NCI-H1092 treated with DMSO at 0.1 percent for 48 hours (cell line): ENCODE measurements around the gene MUC5B.

Source experiments
- DNase-seq: peaks from one replicate; lab custom pipeline; 2025; lab: John Stamatoyannopoulos, UW

The MUC5B gene

DNA sequence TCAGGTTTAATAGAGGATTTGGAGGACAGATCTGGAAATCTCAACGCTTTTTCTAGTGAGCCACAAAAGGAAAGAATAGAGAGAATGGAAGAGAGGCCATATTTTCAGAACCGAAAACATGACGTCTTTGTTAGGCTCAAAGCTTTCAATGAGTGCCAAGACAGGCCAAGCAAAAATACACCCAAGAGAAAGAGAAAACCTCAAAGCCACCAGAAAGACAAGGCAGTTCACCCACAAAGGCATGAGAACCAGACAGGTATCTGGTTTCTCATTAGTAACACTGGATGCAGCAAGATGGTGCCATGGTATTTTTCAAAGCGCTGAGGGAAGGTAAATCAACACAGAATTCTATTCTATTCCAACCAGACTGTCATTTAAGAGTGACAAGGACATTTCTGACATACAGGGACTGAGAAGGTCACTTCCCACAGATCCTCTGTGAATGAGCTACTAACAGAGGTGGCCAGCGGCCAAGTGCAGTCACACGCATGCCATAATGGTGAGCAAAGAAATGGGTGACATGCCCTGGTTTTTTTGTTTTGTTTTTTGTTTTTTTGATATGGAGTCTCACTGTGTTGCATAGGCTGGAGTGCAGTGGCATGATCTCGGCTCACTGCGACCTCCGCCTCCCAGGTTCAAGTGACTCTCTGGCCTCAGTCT lies 44.7 kb downstream of the MUC5B start:
- no peak for DNase-seq

DNA sequence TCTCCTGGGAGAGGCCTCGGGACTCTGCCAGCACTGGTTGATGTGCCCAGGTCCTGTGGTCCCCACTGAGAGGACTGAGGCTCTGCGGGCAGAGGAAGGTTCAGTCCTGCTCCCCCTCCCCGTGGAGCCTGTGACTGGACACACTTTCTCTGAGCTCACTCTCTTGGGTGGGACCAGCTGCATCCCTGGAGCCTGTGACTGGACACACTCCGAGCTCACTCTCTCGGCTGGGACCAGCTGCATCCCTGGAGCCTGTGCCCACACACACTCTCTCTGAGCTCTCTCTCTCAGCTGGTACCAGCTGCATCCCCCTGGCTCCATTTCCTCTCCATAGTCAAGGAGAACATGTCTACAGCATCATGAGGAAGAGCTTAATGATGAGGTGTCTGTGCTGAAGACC lies 47.1 kb downstream of the MUC5B start:
- DNase-seq, result no peak

- no peak for DNase-seq
Measured at GRCh38 chr11:1270476-1270875, 47.6 kb downstream of the MUC5B start.

DNA sequence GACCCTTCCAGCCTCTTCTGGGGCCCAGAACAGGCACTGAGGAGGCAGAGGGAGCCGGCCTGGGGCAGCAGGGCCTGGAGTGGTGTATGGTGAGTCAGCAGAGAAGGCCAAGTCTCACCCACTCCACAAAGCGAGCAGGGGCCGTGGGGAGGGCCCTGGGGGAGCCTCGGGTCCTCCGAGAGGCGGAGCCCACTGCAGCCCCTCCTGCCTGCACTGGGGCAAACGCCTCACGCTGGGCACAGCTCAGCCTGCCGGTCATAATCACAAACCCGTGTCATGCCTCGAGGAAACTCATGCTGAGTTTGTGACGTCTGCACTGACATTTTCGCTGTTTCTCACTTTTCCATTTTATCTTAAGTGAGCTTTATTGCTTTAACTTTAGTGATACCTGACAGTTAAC lies 48.1 kb downstream of the MUC5B start:
- DNase-seq, result no peak

- no peak for DNase-seq
Measured at GRCh38 chr11:1271406-1271805, 48.5 kb downstream of the MUC5B start.

- no peak for DNase-seq
Measured at GRCh38 chr11:1271927-1272326, 49.1 kb downstream of the MUC5B start.

- no peak for DNase-seq
Measured at GRCh38 chr11:1272531-1272930, 49.7 kb downstream of the MUC5B start.

GRCh38 chr11:1274501-1274900 lies 51.6 kb downstream of the MUC5B start:
- DNase-seq, result no peak

- no peak for DNase-seq
Measured at GRCh38 chr11:1275021-1275420, 52.2 kb downstream of the MUC5B start.

- DNase-seq, result no peak
Measured at GRCh38 chr11:1276041-1276790, 53.4 kb downstream of the MUC5B start.

DNA sequence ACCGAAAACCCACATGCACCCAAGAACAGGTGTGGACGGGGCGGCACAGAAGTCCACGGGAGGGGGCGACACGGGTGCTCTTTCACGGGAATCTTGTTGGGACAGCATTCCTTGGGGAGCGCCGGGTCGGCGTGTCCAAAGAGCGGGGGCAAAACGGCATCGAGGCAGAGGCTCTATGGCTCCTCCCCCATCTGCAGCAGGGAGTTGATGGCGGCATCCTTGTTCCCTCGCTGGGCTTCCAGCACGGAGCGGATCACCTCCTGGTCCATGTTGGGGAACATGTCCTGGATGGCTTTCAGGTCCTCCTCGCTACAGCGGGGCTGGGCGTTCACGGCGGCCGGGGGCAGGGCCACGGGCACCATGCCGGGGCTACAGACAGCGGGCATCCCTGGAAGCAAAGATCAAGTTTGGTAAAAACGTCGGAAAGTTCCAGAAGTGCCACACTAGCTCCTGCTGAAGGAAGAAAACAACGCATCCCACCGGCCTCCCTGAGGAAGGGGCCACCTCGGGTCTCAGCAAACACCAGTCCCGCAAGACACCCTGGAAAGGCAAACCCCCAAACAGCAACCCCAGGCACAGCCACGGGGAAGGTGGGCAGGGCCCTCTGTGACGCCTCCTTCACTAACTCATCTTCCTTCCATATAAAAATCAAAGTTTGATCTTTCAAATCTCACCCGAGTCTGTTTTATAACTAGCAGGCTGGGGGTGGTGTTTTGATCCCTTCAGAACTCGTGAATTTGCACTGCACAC lies 54.2 kb downstream of the MUC5B start:
- no peak for DNase-seq

DNA sequence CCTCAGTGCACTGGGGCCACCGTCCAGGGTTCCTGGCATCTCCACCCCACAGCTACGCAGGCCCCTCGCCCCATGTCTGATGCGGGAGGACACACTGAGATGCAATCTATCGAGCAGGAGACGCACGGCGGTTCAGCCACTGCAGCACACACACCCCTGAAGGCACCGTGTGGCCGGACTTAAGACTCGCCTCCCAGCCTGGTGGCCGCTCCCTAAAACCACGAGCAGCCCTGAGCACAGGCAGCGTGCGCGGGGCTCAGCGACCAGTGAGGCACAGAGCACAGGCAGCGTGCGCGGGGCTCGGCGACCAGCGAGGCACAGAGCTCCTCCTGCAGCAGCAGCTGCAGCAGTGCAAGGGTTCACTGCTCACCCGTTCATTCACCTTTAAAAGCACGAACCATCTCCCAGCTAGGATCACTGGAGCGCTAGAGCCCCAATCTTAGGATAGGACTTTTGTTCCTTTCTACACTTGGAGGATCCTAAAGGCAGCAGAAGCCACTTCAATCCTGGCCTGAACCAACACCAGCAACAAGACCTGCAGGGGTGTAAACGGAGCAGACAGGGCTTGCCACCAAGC lies 55.2 kb downstream of the MUC5B start:
- DNase-seq, result no peak

DNA sequence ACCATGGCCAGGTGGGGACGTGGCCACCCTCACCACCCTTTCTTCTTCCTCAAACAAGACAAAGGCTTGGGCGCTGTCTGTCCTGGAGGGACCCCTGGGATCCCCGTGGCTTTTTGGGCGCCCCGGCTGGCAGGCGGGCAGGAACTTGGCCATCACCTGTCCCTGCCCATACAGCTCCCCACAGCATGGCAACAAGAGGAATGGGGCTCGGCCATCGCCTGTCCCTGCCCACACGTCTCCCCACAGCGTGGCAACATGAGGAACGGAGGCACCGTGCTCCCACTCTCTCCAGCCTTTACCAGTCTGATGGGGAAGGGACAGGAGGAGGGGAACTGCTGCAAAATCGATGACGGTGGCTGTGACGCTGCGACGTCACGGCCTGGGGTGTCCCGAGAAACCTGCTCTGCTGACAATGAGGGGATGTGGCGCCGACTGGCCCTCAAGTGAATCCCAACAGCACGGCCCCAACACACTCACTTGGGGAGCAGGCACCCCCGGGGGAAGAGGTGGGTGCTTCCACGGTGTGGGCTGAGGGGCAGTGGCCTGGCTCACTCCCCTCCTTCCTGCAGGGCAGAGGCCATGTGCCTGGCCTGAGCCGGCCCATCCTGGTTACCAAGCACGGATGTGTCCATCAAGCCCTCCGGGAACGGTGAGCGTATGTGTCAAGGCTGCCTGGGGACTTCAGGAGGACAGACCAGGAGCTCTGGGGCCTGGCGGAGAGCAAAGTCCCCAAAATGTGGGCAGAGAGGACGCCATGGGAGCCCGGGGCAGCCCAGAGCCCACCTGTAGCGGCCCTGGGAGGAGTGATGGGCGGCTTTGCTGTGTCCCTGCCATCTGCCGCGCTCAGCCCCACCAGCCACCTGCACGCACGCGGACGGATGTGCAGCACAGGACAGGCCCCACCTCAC lies 56.2 kb downstream of the MUC5B start:
- no peak for DNase-seq

DNA sequence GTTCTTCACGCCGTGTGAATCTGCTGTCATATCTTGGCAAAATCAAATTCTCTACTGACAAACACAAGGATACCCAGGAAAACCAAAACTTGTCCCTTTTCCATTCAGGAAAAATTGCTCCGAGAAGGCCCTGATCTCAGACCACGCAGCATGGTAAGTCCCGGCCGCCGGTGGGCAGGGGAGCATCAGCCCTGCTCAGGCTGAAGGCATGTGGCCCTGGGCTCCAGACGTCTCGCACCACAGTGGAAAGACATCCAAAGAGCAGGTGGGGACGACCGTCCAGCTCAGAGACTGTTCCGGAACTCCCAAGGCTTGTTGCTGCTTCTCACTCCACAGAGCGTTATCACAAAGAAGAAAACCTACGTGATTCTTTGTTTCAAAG lies 56.8 kb downstream of the MUC5B start:
- no peak for DNase-seq

- DNase-seq, result no peak
Measured at GRCh38 chr11:1280116-1281035, 57.5 kb downstream of the MUC5B start.

DNA sequence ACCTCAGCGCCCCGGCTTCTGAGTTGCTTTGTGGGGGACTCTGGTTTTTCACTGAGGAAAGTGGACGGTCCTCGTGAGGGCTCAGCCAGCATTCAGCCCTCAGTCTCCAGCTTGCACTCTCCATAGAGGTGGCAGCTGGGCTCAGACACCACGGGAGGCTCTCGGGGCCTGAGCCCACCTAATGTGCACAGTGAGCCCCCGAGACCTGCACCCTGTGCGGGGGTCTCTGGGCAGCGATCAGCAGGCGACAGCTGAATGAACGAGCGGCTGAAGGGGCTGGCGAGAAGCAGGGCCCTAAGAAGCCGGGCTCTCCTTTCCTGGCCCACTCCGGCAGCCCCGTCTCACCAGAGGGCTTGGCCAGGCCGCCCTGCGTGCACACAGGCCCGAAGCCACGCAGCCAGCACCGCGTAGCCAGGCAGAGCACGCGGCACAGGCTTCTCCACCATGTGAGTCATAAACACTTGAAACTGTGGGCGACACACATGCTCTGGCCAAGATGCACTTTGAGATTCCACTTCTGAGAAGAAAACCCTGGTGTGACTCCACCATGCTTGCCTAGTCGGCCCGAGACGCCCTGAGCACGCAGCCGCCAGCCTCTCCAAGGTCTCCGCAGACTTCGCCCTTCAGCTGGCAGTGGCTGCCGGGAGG lies 58.6 kb downstream of the MUC5B start:
- no peak for DNase-seq

DNA sequence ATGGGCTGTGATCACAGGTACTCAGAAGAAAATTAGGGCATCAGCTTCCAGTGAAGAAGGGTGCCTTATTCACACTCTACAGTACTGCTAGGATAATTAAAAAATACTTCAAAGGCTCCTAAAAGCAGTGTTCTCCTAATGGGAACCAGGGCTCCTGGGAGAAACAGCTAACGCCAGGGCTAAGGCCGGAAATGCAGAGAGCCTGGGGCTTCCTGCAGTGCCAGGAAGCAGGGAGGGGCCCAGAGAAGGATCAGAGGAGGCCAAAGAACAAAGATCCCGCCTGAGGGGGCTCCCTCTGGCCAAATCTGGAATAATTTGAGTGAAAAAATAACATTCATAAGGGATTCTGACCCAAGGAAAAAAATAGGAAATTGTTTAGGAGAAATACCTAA lies 59.1 kb downstream of the MUC5B start:
- DNase-seq, result no peak

DNA sequence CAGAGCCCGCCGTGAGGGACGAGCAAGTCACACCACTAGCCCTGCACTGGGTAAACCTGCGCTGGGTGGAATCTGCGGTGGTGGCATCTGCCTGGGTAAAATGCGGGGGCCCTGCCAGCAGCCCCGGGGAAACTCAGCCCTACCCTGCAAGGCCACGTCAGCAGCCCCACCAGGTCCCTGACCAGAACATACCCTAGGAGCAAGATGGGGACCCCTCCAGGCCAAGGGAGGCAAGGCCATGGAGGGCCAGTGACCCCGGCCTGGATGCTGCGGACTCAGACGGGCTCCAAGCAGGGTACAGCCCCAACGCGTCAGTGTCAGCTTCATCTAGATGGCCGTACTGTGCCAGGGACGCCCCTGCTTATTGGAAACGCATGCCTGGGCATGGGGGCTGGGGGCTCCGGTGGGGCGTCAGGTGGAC lies 60.2 kb downstream of the MUC5B start:
- DNase-seq, result no peak

DNA sequence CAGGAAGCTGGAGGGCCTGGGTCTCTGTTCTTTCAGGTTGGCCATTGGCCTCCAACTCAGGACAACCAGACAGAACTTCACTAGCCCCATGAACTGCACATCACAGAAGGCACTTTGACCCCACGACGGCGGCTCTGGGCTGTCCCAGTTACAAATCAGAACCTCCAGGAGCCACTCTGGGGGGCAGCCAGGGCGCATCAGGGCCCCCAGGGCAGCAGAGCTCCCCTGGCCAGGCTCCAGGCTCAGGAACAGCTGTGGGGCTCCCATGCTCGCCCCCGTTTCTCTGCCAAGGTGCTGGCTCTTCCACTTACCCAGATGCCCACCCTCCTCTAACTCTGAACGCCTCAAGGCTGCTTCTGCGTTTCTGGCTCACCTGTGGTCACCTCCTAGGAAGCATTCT lies 61.0 kb downstream of the MUC5B start:
- DNase-seq, result no peak

GRCh38 chr11:1285316-1285744 lies 62.5 kb downstream of the MUC5B start:
- DNase-seq, result no peak
